ENCODE measurements around the gene CLMN. TPM values are rescaled to one million over a fixed set of nuclear protein-coding genes. Genes with fewer than 3 reads are reported as not detected.

CLMN gene
- total and polyA plus RNA-seq, 2 experiments from 2014 or later, result 3.2 to 5.7 TPM

DNA sequence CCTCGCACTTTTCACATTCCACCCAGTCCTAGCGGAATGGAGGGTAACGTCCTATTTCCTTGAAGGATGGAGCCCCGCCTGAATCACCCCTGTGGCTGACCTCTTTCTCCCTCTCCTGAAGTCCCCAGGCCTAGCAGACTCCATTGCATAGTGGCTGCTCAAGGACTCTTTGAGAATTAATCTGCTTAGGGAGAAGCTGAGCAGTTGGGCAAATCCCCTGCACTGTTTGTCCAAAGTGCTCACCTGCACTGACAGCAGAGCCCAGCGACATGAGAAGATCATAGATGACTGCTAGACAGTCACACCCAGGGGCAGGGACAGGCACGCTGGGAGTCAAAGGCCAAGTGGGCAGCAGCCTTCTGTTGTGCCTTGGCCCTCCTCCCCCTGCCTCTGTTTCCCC lies 124.7 kb downstream of the CLMN start:
- Histone ChIP-seq H3K9me2 (ENCODE audit: insufficient read depth) (no peaks in the 10 kb centered on the region; the same call in 1 of the 2 replicates), H3K27me3 (ENCODE audit: insufficient read depth) (no peaks in the 10 kb centered on the region), H2AFZ (no peak overlapping the region), H3K27ac (ENCODE audit: low read depth) (no peak overlapping the region), H3K4me3 (no peak overlapping the region), H3K4me2 (no peak overlapping the region), H3K4me1 (ENCODE audit: insufficient read depth) (peaks cover 18% of the 10 kb centered on the region), H3K79me2 (replicated peaks; ENCODE audit: insufficient read depth) (no peaks in the 10 kb centered on the region), H4K20me1 (replicated peaks; ENCODE audit: insufficient read depth) (no peaks in the 10 kb centered on the region), H3F3A (replicated peaks; ENCODE audit: low read depth) (no peaks in the 10 kb centered on the region), H3K36me3 (ENCODE audit: insufficient read depth) (no peaks in the 10 kb centered on the region)
- H3K36me3 Mint-ChIP-seq (ENCODE audit: low read depth), result no peaks in the 10 kb centered on the region
- TF ChIP-seq, protein P1, sequence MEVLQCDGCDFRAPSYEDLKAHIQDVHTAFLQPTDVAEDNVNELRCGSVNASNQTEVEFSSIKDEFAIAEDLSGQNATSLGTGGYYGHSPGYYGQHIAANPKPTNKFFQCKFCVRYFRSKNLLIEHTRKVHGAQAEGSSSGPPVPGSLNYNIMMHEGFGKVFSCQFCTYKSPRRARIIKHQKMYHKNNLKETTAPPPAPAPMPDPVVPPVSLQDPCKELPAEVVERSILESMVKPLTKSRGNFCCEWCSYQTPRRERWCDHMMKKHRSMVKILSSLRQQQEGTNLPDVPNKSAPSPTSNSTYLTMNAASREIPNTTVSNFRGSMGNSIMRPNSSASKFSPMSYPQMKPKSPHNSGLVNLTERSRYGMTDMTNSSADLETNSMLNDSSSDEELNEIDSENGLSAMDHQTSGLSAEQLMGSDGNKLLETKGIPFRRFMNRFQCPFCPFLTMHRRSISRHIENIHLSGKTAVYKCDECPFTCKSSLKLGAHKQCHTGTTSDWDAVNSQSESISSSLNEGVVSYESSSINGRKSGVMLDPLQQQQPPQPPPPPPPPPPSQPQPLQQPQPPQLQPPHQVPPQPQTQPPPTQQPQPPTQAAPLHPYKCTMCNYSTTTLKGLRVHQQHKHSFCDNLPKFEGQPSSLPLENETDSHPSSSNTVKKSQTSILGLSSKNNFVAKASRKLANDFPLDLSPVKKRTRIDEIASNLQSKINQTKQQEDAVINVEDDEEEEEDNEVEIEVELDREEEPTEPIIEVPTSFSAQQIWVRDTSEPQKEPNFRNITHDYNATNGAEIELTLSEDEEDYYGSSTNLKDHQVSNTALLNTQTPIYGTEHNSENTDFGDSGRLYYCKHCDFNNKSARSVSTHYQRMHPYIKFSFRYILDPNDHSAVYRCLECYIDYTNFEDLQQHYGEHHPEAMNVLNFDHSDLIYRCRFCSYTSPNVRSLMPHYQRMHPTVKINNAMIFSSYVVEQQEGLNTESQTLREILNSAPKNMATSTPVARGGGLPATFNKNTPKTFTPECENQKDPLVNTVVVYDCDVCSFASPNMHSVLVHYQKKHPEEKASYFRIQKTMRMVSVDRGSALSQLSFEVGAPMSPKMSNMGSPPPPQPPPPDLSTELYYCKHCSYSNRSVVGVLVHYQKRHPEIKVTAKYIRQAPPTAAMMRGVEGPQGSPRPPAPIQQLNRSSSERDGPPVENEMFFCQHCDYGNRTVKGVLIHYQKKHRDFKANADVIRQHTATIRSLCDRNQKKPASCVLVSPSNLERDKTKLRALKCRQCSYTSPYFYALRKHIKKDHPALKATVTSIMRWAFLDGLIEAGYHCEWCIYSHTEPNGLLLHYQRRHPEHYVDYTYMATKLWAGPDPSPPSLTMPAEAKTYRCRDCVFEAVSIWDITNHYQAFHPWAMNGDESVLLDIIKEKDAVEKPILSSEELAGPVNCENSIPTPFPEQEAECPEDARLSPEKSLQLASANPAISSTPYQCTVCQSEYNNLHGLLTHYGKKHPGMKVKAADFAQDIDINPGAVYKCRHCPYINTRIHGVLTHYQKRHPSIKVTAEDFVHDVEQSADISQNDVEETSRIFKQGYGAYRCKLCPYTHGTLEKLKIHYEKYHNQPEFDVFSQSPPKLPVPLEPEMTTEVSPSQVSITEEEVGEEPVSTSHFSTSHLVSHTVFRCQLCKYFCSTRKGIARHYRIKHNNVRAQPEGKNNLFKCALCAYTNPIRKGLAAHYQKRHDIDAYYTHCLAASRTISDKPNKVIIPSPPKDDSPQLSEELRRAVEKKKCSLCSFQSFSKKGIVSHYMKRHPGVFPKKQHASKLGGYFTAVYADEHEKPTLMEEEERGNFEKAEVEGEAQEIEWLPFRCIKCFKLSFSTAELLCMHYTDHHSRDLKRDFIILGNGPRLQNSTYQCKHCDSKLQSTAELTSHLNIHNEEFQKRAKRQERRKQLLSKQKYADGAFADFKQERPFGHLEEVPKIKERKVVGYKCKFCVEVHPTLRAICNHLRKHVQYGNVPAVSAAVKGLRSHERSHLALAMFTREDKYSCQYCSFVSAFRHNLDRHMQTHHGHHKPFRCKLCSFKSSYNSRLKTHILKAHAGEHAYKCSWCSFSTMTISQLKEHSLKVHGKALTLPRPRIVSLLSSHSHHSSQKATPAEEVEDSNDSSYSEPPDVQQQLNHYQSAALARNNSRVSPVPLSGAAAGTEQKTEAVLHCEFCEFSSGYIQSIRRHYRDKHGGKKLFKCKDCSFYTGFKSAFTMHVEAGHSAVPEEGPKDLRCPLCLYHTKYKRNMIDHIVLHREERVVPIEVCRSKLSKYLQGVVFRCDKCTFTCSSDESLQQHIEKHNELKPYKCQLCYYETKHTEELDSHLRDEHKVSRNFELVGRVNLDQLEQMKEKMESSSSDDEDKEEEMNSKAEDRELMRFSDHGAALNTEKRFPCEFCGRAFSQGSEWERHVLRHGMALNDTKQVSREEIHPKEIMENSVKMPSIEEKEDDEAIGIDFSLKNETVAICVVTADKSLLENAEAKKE (CRISPR knock-in tag; IDR thresholded peaks at IDR 0.05), result no peak
- TF ChIP-seq STAT1 (IDR thresholded peaks at IDR 0.05; ENCODE audit: unreplicated experiment) (no peak), ZNF114 (CRISPR knock-in tag; IDR thresholded peaks at IDR 0.05) (no peak), ETS1 (IDR thresholded peaks at IDR 0.05) (no peak), NANOG (IDR thresholded peaks at IDR 0.05; ENCODE audit: borderline replicate concordance) (no peak), ZNF331 (CRISPR knock-in tag; IDR thresholded peaks at IDR 0.05; ENCODE audit: low read depth) (no peak), POLR2AphosphoS5 (IDR thresholded peaks at IDR 0.05; ENCODE audit: low read depth) (no peak), EZH2 (IDR thresholded peaks at IDR 0.05; ENCODE audit: low read depth, unreplicated experiment) (no peak), EZH2phosphoT487 (IDR thresholded peaks at IDR 0.05; ENCODE audit: unreplicated experiment) (no peak), CTCF (conservative IDR thresholded peaks at IDR 0.05; ENCODE audit: low read depth in 2 of 2) (no peak), JUNB (IDR thresholded peaks at IDR 0.05; ENCODE audit: unreplicated experiment) (no peak)
- no peak overlapping the region for H3K4me3 Mint-ChIP-seq
- peaks cover 11% of the 10 kb centered on the region for H3K27me3 Mint-ChIP-seq (ENCODE audit: insufficient read depth, low read depth, poor library complexity)
- H3K9me3 Mint-ChIP-seq, result no peaks in the 10 kb centered on the region
- H3K27ac Mint-ChIP-seq, result no peak overlapping the region
- H3K4me1 Mint-ChIP-seq, result peaks cover 39% of the 10 kb centered on the region
- ATAC-seq (no peak), DNase-seq (ENCODE audit: low spot score) (no peak)
